Erythroblast (primary cell): Measurements from ENCODE around the gene CLEC2B.

Experiments used
- GATA1 ChIP-seq: IDR thresholded peaks from 2 replicates; pipeline ENCODE4 v1.6.1; 2011; ENCODE audit warnings: low read depth, mild to moderate bottlenecking, control low read depth, low read length, moderate library complexity
- POLR2A ChIP-seq: IDR thresholded peaks from 2 replicates; pipeline ENCODE4 v1.6.1; 2011; ENCODE audit warnings: mild to moderate bottlenecking, low read length

GRCh38 chr12:9811621-9812020 is 57.5 kb downstream of the CLEC2B start:
- TF ChIP-seq POLR2A (no peak), GATA1 (no peak)
